Measurements from ENCODE around the gene ILKAP.

GRCh38 chr2:238207006-238207405 is 3.5 kb upstream of the ILKAP start:
- TF ChIP-seq CTCF (IDR thresholded peaks at IDR 0.05; ENCODE audit: low read depth, low read length) = no peak
- no peak for TF ChIP-seq POLR2A (IDR thresholded peaks at IDR 0.05; ENCODE audit: extremely low read depth, insufficient read length)
- TF ChIP-seq MYC (IDR thresholded peaks at IDR 0.05; ENCODE audit: low read depth, low read length) = no peak

All from NB4 (cell line).